Body of pancreas (tissue), 4 donors: Measurements from ENCODE around the gene PLEKHA7.

ENCODE experiments used
- CTCF ChIP-seq, 7 experiments: fragments of 450-650 bp in 4 of 7; fragments of 200-600 bp in 3 of 7; sonication (generic) in 3 of 7; IDR thresholded peaks; one replicate each; pipeline ENCODE4 v1.5.1; 2016 to 2019; ENCODE audit warnings: antibody characterized with exemption in 7 of 7
- POLR2A ChIP-seq, 3 donors: fragments of 450-650 bp; IDR thresholded peaks; one replicate each; pipeline ENCODE4 v1.6.1; 2016; ENCODE audit warnings: antibody characterized with exemption in 3 of 3, mild to moderate bottlenecking in 2 of 3

DNA sequence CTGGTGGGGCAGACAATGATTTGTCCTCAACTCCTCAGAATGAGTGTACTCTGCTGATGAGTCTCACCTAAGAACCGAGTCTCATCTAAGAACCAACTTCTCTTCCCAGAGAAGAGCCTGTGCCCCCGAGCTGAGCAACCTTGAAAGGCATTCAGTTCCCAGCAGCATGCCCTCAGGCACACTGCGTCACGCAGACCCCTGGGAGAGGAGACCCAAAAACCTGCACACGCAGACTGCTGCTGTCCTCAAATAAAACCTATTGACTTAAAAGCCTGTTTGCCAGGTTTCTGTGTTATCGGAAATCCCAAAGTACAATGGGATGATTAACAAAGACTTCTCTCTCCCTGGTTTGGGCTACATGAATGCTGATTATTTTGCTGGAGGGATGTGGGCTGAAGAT is 154.6 kb downstream of the PLEKHA7 start:
- TF ChIP-seq CTCF (IDR thresholded peaks at IDR 0.05) (no peak), POLR2A (IDR thresholded peaks at IDR 0.05) (no peak)
